Keratinocyte (primary cell): ENCODE results near the gene LRTM1. TPM values are rescaled to one million over a fixed set of nuclear protein-coding genes. Genes with fewer than 3 reads are reported as not detected.

ENCODE experiments used
- DNase-seq: peaks from one replicate; pipeline ENCODE4 v3.0.0-alpha.2; 2011; ENCODE audit warnings: low read depth, missing footprints, low spot score
- FAIRE-seq: peaks from 2 replicates; lab custom pipeline; 2011; peaks lifted over from hg19 to GRCh38; lab: Jason Lieb, UNC
- H2AFZ ChIP-seq: 2 replicates; pipeline ENCODE4 v1.6.0; 2012; ENCODE audit warnings: low read length, control low read depth, inconsistent platforms; ENCODE audit not compliant: control insufficient read depth
- H3K27ac ChIP-seq: 2 replicates; pipeline ENCODE4 v1.5.1; 2011; ENCODE audit warnings: low read length; ENCODE audit not compliant: control insufficient read depth, insufficient read depth
- H3K27me3 ChIP-seq: 3 replicates; pipeline ENCODE4 v1.6.0; 2011; ENCODE audit warnings: low read length; ENCODE audit not compliant: control insufficient read depth, insufficient read depth; ENCODE audit errors: extremely low read depth
- H3K36me3 ChIP-seq, 2 experiments: 2 replicates in 1 of 2; 3 replicates in 1 of 2; pipeline ENCODE4 v1.5.1; 2011; ENCODE audit warnings: low read length in 2 of 2, mild to moderate bottlenecking in 1 of 2; ENCODE audit not compliant: control insufficient read depth in 2 of 2, insufficient read depth in 2 of 2; ENCODE audit errors: extremely low read depth in 1 of 2
- H3K4me1 ChIP-seq: 3 replicates; pipeline ENCODE4 v1.5.1; 2011; ENCODE audit warnings: low read length; ENCODE audit not compliant: control insufficient read depth, insufficient read depth; ENCODE audit errors: extremely low read depth
- H3K4me2 ChIP-seq: 3 replicates; pipeline ENCODE4 v1.6.0; 2011; ENCODE audit warnings: low read depth, low read length; ENCODE audit not compliant: control insufficient read depth, insufficient read depth; ENCODE audit errors: extremely low read depth
- H3K4me3 ChIP-seq, 3 experiments: fragments of 200-600 bp in 1 of 3; sonication (generic) in 1 of 3; 2 replicates in 2 of 3; 3 replicates in 1 of 3; pipeline ENCODE4 v1.5.1; 2011 to 2016; ENCODE audit warnings: low read length in 3 of 3, mild to moderate bottlenecking in 3 of 3, control low read depth in 2 of 3, inconsistent platforms in 1 of 3, low read depth in 1 of 3, mixed read lengths in 1 of 3, mixed run types in 1 of 3, moderate library complexity in 1 of 3; ENCODE audit not compliant: control insufficient read depth in 2 of 3, insufficient read depth in 2 of 3; ENCODE audit errors: extremely low read depth in 1 of 3
- H3K79me2 ChIP-seq: 2 replicates; pipeline ENCODE4 v1.6.0; 2012; ENCODE audit warnings: low read length; ENCODE audit not compliant: control insufficient read depth, insufficient read depth
- H3K9ac ChIP-seq: 3 replicates; pipeline ENCODE4 v1.6.0; 2011; ENCODE audit warnings: low read length; ENCODE audit not compliant: control insufficient read depth, insufficient read depth; ENCODE audit errors: extremely low read depth
- H3K9me1 ChIP-seq: 3 replicates; pipeline ENCODE4 v1.6.0; 2011; ENCODE audit warnings: low read length; ENCODE audit not compliant: control insufficient read depth, insufficient read depth; ENCODE audit errors: extremely low read depth
- H3K9me3 ChIP-seq: 2 replicates; pipeline ENCODE4 v1.5.1; 2012; ENCODE audit warnings: low read depth, low read length; ENCODE audit not compliant: control insufficient read depth
- H4K20me1 ChIP-seq: 3 replicates; pipeline ENCODE4 v1.6.0; 2011; ENCODE audit warnings: low read length; ENCODE audit not compliant: control insufficient read depth, insufficient read depth; ENCODE audit errors: extremely low read depth
- CTCF ChIP-seq, 3 experiments: IDR thresholded peaks in 1 of 3; conservative IDR thresholded peaks in 1 of 3; optimal IDR thresholded peaks in 1 of 3; 2 replicates in 2 of 3; 3 replicates in 1 of 3; pipeline versions ENCODE3 to v1.5.1; 2011; ENCODE audit warnings: low read length in 3 of 3, mild to moderate bottlenecking in 3 of 3, moderate library complexity in 2 of 3, control low read depth in 1 of 3, inconsistent platforms in 1 of 3; ENCODE audit not compliant: insufficient read depth in 2 of 3; ENCODE audit errors: extremely low read depth in 1 of 3
- EZH2 ChIP-seq: IDR thresholded peaks from one replicate; pipeline ENCODE4 v1.6.1; 2012; ENCODE audit warnings: inconsistent platforms, mild to moderate bottlenecking, low read length, moderate library complexity
- dilution Hi-C: fragments of 300-500 bp; cut with MboI; formaldehyde crosslinking; loops from one replicate; pipeline ENCODE4 v1.7.0; 2020; ENCODE audit warnings: low sequenced_read_pairs; ENCODE audit not compliant: extremely low pct_ligation_motif_present
- polyA plus RNA-seq, 5 experiments: library from polyadenylated mRNA; depleted of rRNA in 3 of 5; stranded (reverse) in 3 of 5; stranded (forward) in 1 of 5; unstranded in 1 of 5; fragments of >200 nt; gene quantifications; 1 replicate in 1 of 5; 2 replicates in 3 of 5; 3 replicates in 1 of 5; pipeline versions ENCODE4 v1.2.1 to v1.2.3, GENCODE V29; 2011 to 2012; ENCODE audit warnings: missing spikeins in 2 of 5, low read depth in 1 of 5, low replicate concordance in 1 of 5

The LRTM1 gene
- polyA plus RNA-seq, 1 donor (not counting 4 experiments of a cell fraction or from before 2014, with no cell fraction given): not detected

GRCh38 chr3:54932606-54933005 lies 4.7 kb upstream of the LRTM1 start:
- H4K20me1 ChIP-seq: no peaks in the 10 kb centered on the region
- DNase-seq (no peak), FAIRE-seq (no peak)
- H3K27ac ChIP-seq: no peak overlapping the region
- no peaks in the 10 kb centered on the region for H3K9me1 ChIP-seq
- no peak for TF ChIP-seq EZH2
- no peak for TF ChIP-seq CTCF (optimal IDR thresholded peaks at IDR 0.05 in 1 of 3, IDR thresholded peaks at IDR 0.05 in 1 of 3, conservative IDR thresholded peaks at IDR 0.05 in 1 of 3; ENCODE audit: extremely low read depth in 1 of 3, insufficient read depth in 2 of 3, low read length in 3 of 3)
- H3K79me2 ChIP-seq: no peaks in the 10 kb centered on the region
- H2AFZ ChIP-seq: no peak overlapping the region
- dilution Hi-C loops: no loop called here
- H3K27me3 ChIP-seq: no peaks in the 10 kb centered on the region
- no peak overlapping the region for H3K9ac ChIP-seq
- no peak overlapping the region for H3K4me3 ChIP-seq
- H3K4me2 ChIP-seq: no peak overlapping the region
- H3K9me3 ChIP-seq: no peaks in the 10 kb centered on the region
- no peaks in the 10 kb centered on the region for H3K4me1 ChIP-seq
- H3K36me3 ChIP-seq: no peaks in the 10 kb centered on the region

- H3K4me2 ChIP-seq: no peak overlapping the region
- dilution Hi-C loops: no loop called here
- H3K79me2 ChIP-seq: no peaks in the 10 kb centered on the region
- H3K9ac ChIP-seq: no peak overlapping the region
- FAIRE-seq: no peak
- no peak for DNase-seq
- H3K27me3 ChIP-seq: no peaks in the 10 kb centered on the region
- no peak for TF ChIP-seq EZH2
- TF ChIP-seq CTCF (optimal IDR thresholded peaks at IDR 0.05 in 1 of 3, IDR thresholded peaks at IDR 0.05 in 1 of 3, conservative IDR thresholded peaks at IDR 0.05 in 1 of 3; ENCODE audit: extremely low read depth in 1 of 3, insufficient read depth in 2 of 3, low read length in 3 of 3): no peak
- H3K36me3 ChIP-seq: no peaks in the 10 kb centered on the region
- H4K20me1 ChIP-seq: no peaks in the 10 kb centered on the region
- H2AFZ ChIP-seq: no peak overlapping the region
- H3K9me3 ChIP-seq: no peaks in the 10 kb centered on the region
- H3K27ac ChIP-seq: no peak overlapping the region
- no peaks in the 10 kb centered on the region for H3K9me1 ChIP-seq
- H3K4me3 ChIP-seq: no peak overlapping the region
- H3K4me1 ChIP-seq: no peaks in the 10 kb centered on the region
Observed at GRCh38 chr3:54931182-54931581, 3.3 kb upstream of the LRTM1 start.
